CD4-positive, alpha-beta T cell treated with Interferon alpha-2 for 1 hour (primary cell): ENCODE measurements around the gene FBN2.

ENCODE experiments used
- DNase-seq, 2 donors: peaks; one replicate each; pipeline ENCODE4 v3.0.0-alpha.2; 2020 to 2022

FBN2 gene

GRCh38 chr5:128237546-128237945 is 300.5 kb downstream of the FBN2 start:
- no peak for DNase-seq

GRCh38 chr5:128237000-128237399 is 301.0 kb downstream of the FBN2 start:
- no peak for DNase-seq

- DNase-seq = no peak
Measured at GRCh38 chr5:128236334-128236733, 301.7 kb downstream of the FBN2 start.

- no peak for DNase-seq
Measured at GRCh38 chr5:128234928-128235641, 303.0 kb downstream of the FBN2 start.

GRCh38 chr5:128228521-128228920 is 309.5 kb downstream of the FBN2 start:
- no peak for DNase-seq

- DNase-seq = no peak
Measured at GRCh38 chr5:128228008-128228407, 310.0 kb downstream of the FBN2 start.

GRCh38 chr5:128225245-128226030 is 312.6 kb downstream of the FBN2 start:
- DNase-seq = no peak

- no peak for DNase-seq
Measured at GRCh38 chr5:128224336-128224735, 313.7 kb downstream of the FBN2 start.

GRCh38 chr5:128220841-128221240 is 317.2 kb downstream of the FBN2 start:
- DNase-seq = no peak

GRCh38 chr5:128216860-128217531 is 321.0 kb downstream of the FBN2 start:
- no peak for DNase-seq

GRCh38 chr5:128216285-128216684 is 321.8 kb downstream of the FBN2 start:
- DNase-seq = no peak

- DNase-seq = no peak
Measured at GRCh38 chr5:128213833-128214232, 324.2 kb downstream of the FBN2 start.

- peak; percentile 6 to 44 for DNase-seq
Measured at GRCh38 chr5:128213340-128213739, 324.7 kb downstream of the FBN2 start.

GRCh38 chr5:128212191-128212806 is 325.7 kb downstream of the FBN2 start:
- DNase-seq = no peak

GRCh38 chr5:128208436-128208835 is 329.6 kb downstream of the FBN2 start:
- no peak for DNase-seq
